Measurements from ENCODE around the gene TXNRD1. TPM values are rescaled to one million over a fixed set of nuclear protein-coding genes. Genes with fewer than 3 reads are reported as not detected.

TXNRD1 gene
- total RNA-seq, 1 experiment from 2014 or later = 327 TPM

DNA sequence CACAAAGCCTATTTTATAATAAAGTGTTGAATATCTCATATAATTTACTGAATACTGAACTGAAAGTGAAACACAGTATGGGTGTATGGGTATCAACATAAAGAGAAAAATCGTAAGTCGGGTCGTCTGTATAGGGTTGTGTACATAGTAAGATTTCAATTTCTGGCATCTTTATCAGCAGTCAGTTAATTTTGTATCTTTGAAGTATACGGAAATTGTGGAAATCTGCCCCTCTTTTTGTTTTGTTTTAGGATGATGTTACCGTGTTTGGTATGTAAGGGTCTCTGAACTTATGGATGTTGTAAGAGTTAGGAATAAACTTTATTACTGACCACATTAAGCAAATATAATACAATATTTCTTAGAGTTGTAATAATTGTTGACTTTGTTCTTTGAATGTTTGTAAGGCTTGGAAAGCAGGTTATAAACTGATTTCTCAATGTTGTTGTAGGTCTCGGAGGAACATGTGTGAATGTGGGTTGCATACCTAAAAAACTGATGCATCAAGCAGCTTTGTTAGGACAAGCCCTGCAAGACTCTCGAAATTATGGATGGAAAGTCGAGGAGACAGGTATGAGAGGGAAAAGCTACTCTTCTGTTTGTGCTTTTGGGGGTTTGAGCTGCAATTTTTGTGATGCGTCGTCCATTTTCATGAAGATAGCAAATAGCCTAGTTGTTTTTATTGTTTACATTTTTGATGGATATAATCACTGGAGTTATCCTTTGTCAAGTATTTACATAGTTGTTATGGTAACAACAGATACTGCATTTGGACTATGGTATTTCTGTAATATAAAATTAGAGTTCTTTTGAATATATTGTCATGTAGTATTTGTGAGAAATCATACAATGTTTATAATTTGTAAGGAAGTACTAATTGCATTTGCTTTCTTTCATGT, 100.0 kb downstream of the TXNRD1 start:
- peaks cover 0 to 10% of the 10 kb centered on the region in 2 experiments; a peak in 3 of 4 replicates for H3K4me1 ChIP-seq (ENCODE audit: control insufficient read depth in 1 of 2, insufficient read depth in 2 of 2, low read length in 2 of 2)

More for the DNA sequence above, 100.0 kb downstream of the TXNRD1 start:
- intact Hi-C loops (cut with micrococcal nuclease) = no loop called here
- TF ChIP-seq ATF3 (IDR thresholded peaks at IDR 0.05) = no peak
- TF ChIP-seq TCF7L2 (IDR thresholded peaks at IDR 0.05; ENCODE audit: borderline replicate concordance, extremely low read depth, insufficient read depth, insufficient read length) = no peak
- no peak for TF ChIP-seq ZBTB33 (IDR thresholded peaks at IDR 0.05; ENCODE audit: extremely low read depth, insufficient replicate concordance, low read length)
- no peak for TF ChIP-seq POLR2AphosphoS5 (IDR thresholded peaks at IDR 0.05; ENCODE audit: low read depth, low read length)
- TF ChIP-seq EGR1 (IDR thresholded peaks at IDR 0.05; ENCODE audit: low read depth) = no peak
- TF ChIP-seq POLR2A (IDR thresholded peaks at IDR 0.05; ENCODE audit: borderline replicate concordance, extremely low read depth, insufficient read depth, insufficient read length) = no peak
- TF ChIP-seq EZH2phosphoT487 (IDR thresholded peaks at IDR 0.05; ENCODE audit: borderline replicate concordance) = no peak
- TF ChIP-seq YY1 (IDR thresholded peaks at IDR 0.05; ENCODE audit: extremely low read depth, insufficient replicate concordance, low read depth, low read length) = no peak
- no peak for TF ChIP-seq RAD21 (IDR thresholded peaks at IDR 0.05; ENCODE audit: low read depth)
- TF ChIP-seq, protein P1, sequence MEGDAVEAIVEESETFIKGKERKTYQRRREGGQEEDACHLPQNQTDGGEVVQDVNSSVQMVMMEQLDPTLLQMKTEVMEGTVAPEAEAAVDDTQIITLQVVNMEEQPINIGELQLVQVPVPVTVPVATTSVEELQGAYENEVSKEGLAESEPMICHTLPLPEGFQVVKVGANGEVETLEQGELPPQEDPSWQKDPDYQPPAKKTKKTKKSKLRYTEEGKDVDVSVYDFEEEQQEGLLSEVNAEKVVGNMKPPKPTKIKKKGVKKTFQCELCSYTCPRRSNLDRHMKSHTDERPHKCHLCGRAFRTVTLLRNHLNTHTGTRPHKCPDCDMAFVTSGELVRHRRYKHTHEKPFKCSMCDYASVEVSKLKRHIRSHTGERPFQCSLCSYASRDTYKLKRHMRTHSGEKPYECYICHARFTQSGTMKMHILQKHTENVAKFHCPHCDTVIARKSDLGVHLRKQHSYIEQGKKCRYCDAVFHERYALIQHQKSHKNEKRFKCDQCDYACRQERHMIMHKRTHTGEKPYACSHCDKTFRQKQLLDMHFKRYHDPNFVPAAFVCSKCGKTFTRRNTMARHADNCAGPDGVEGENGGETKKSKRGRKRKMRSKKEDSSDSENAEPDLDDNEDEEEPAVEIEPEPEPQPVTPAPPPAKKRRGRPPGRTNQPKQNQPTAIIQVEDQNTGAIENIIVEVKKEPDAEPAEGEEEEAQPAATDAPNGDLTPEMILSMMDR (IDR thresholded peaks at IDR 0.05 in 2 of 3, conservative IDR thresholded peaks at IDR 0.05 in 1 of 3; ENCODE audit: borderline replicate concordance in 1 of 3, insufficient read depth in 1 of 3, low read depth in 2 of 3, low read length in 2 of 3) = no peak
- no peak for TF ChIP-seq ELF1 (IDR thresholded peaks at IDR 0.05; ENCODE audit: borderline replicate concordance, low read depth)
- TF ChIP-seq JUND (IDR thresholded peaks at IDR 0.05) = no peak
- no peak for TF ChIP-seq ZFX (IDR thresholded peaks at IDR 0.05)
- TF ChIP-seq ZNF274 (IDR thresholded peaks at IDR 0.05; ENCODE audit: low read depth, low read length) = no peak
- TF ChIP-seq SP1 (IDR thresholded peaks at IDR 0.05; ENCODE audit: low read depth) = no peak
- no peak for TF ChIP-seq EZH2 (IDR thresholded peaks at IDR 0.05)
- no peak for TF ChIP-seq SIN3A (IDR thresholded peaks at IDR 0.05; ENCODE audit: low read depth)
- no peak for TF ChIP-seq FOSL1 (IDR thresholded peaks at IDR 0.05; ENCODE audit: low read depth)
- TF ChIP-seq, protein P2, sequence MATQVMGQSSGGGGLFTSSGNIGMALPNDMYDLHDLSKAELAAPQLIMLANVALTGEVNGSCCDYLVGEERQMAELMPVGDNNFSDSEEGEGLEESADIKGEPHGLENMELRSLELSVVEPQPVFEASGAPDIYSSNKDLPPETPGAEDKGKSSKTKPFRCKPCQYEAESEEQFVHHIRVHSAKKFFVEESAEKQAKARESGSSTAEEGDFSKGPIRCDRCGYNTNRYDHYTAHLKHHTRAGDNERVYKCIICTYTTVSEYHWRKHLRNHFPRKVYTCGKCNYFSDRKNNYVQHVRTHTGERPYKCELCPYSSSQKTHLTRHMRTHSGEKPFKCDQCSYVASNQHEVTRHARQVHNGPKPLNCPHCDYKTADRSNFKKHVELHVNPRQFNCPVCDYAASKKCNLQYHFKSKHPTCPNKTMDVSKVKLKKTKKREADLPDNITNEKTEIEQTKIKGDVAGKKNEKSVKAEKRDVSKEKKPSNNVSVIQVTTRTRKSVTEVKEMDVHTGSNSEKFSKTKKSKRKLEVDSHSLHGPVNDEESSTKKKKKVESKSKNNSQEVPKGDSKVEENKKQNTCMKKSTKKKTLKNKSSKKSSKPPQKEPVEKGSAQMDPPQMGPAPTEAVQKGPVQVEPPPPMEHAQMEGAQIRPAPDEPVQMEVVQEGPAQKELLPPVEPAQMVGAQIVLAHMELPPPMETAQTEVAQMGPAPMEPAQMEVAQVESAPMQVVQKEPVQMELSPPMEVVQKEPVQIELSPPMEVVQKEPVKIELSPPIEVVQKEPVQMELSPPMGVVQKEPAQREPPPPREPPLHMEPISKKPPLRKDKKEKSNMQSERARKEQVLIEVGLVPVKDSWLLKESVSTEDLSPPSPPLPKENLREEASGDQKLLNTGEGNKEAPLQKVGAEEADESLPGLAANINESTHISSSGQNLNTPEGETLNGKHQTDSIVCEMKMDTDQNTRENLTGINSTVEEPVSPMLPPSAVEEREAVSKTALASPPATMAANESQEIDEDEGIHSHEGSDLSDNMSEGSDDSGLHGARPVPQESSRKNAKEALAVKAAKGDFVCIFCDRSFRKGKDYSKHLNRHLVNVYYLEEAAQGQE (IDR thresholded peaks at IDR 0.05; ENCODE audit: low read depth) = no peak
- Histone ChIP-seq H3K4me2 (ENCODE audit: low read length) (no peak overlapping the region), H3K9me3 (ENCODE audit: control insufficient read depth in 1 of 2, insufficient read depth in 1 of 2, low read depth in 1 of 2, low read length in 2 of 2) (no peaks in the 10 kb centered on the region), H3K27ac (ENCODE audit: low read depth, low read length) (no peak overlapping the region), H3K27me3 (ENCODE audit: insufficient read depth, low read length) (no peaks in the 10 kb centered on the region), H3K9me2 (ENCODE audit: insufficient read depth) (no peaks in the 10 kb centered on the region), H4K20me1 (ENCODE audit: insufficient read depth) (peaks cover 32% of the 10 kb centered on the region; the same call in 1 of the 2 replicates), H3K36me3 (ENCODE audit: control insufficient read depth in 1 of 2, insufficient read depth in 2 of 2, low read length in 2 of 2) (peaks cover 65 to 93% of the 10 kb centered on the region in 2 experiments), H2AFZ (ENCODE audit: low read depth, low read length, poor library complexity, severe bottlenecking) (no peak overlapping the region), H3K79me2 (ENCODE audit: insufficient read depth, low read length) (peaks cover 98% of the 10 kb centered on the region), H3K9ac (ENCODE audit: low read length) (no peak overlapping the region), H3K4me3 (replicated peaks in 1 of 2; ENCODE audit: low read depth in 1 of 2, low read length in 2 of 2) (no peak overlapping the region)
- CTCF ChIA-PET = no interaction called here
- ATAC-seq (no peak), DNase-seq (ENCODE audit: low read depth, low spot score) (no peak)
- TSS peak; percentile 1 for BruUV-seq (replicated peaks)
- RAD21 ChIA-PET (ENCODE audit: low non-redundant PET in 1 of 2, low total read pairs in 2 of 2, uncharacterized antibody in 2 of 2, unreplicated experiment in 2 of 2) = no interaction called here
- POLR2A ChIA-PET = no interaction called here
